CD14-positive monocyte (primary cell): ENCODE data around the gene RELT. TPM values are rescaled to one million over a fixed set of nuclear protein-coding genes. Genes with fewer than 3 reads are reported as not detected.

Experiments
- DNase-seq, 3 donors: peaks; one replicate each; pipeline ENCODE4 v3.0.0-alpha.2; 2011 to 2022
- H2AFZ ChIP-seq: 2 replicates; pipeline ENCODE4 v1.6.0; 2012; ENCODE audit warnings: mild to moderate bottlenecking, low read depth, low read length, inconsistent platforms; ENCODE audit not compliant: insufficient read depth, poor library complexity, severe bottlenecking
- H3K27ac ChIP-seq, 2 donors: 1 replicate in 1 of 2; 2 replicates in 1 of 2; pipeline ENCODE4 v1.5.1; 2012 to 2013; ENCODE audit warnings: low read length in 2 of 2, control low read depth in 1 of 2, inconsistent platforms in 1 of 2, low read depth in 1 of 2, mild to moderate bottlenecking in 1 of 2
- H3K27me3 ChIP-seq, 2 donors: one replicate each; pipeline versions ENCODE4 v1.6.0 to v1.6.1; 2011 to 2013; ENCODE audit warnings: low read length in 2 of 2; ENCODE audit not compliant: control insufficient read depth in 2 of 2, insufficient read depth in 2 of 2
- H3K36me3 ChIP-seq, 2 donors: replicated peaks in 1 of 2; 1 replicate in 1 of 2; 2 replicates in 1 of 2; pipeline versions ENCODE4 v1.5.1 to v1.6.1; 2012 to 2013; ENCODE audit warnings: low read length in 2 of 2, control low read depth in 1 of 2, inconsistent platforms in 1 of 2, mild to moderate bottlenecking in 1 of 2; ENCODE audit not compliant: insufficient read depth in 2 of 2, control insufficient read depth in 1 of 2
- H3K4me1 ChIP-seq, 2 donors: 1 replicate in 1 of 2; 2 replicates in 1 of 2; pipeline versions ENCODE4 v1.5.1 to v1.6.1; 2012 to 2013; ENCODE audit warnings: low read length in 2 of 2, control low read depth in 1 of 2, inconsistent platforms in 1 of 2, mild to moderate bottlenecking in 1 of 2, moderate library complexity in 1 of 2; ENCODE audit not compliant: insufficient read depth in 2 of 2, control insufficient read depth in 1 of 2
- H3K4me2 ChIP-seq: replicated peaks from 2 replicates; pipeline ENCODE3; 2012; ENCODE audit warnings: low read length, moderate library complexity, mild to moderate bottlenecking; ENCODE audit not compliant: poor library complexity, severe bottlenecking; ENCODE audit errors: extremely low read depth
- H3K4me3 ChIP-seq, 3 experiments: fragments of 200-600 bp in 1 of 3; sonication (generic) in 1 of 3; replicated peaks in 1 of 3; 1 replicate in 2 of 3; 2 replicates in 1 of 3; pipeline ENCODE4 v1.5.1; 2011 to 2013; ENCODE audit warnings: low read length in 3 of 3, mild to moderate bottlenecking in 3 of 3, control low read depth in 2 of 3, low read depth in 2 of 3, inconsistent platforms in 1 of 3, moderate library complexity in 1 of 3
- H3K79me2 ChIP-seq: 2 replicates; pipeline ENCODE4 v1.6.0; 2012; ENCODE audit warnings: mild to moderate bottlenecking, control low read depth, inconsistent platforms, low read length, moderate library complexity; ENCODE audit not compliant: insufficient read depth
- H3K9ac ChIP-seq: 2 replicates; pipeline ENCODE4 v1.6.0; 2017; ENCODE audit warnings: low read length, mild to moderate bottlenecking; ENCODE audit not compliant: insufficient read depth, poor library complexity, severe bottlenecking
- H3K9me3 ChIP-seq, 2 donors: replicated peaks in 1 of 2; 1 replicate in 1 of 2; 2 replicates in 1 of 2; pipeline versions ENCODE4 v1.5.1 to v1.6.1; 2012 to 2013; ENCODE audit warnings: low read length in 2 of 2, control low read depth in 1 of 2; ENCODE audit not compliant: control insufficient read depth in 1 of 2, insufficient read depth in 1 of 2
- H4K20me1 ChIP-seq: 2 replicates; pipeline ENCODE4 v1.6.0; 2012; ENCODE audit warnings: mild to moderate bottlenecking, low read length, control low read depth, moderate library complexity; ENCODE audit not compliant: insufficient read depth
- H3K27ac Mint-ChIP-seq, 7 donors: one replicate each; pipeline ENCODE4 v1.8.0; 2020; ENCODE audit warnings: mild to moderate bottlenecking in 7 of 7, mixed read lengths in 7 of 7, moderate library complexity in 6 of 7, inconsistent platforms in 2 of 7
- H3K27me3 Mint-ChIP-seq, 3 donors: one replicate each; pipeline ENCODE4 v1.8.0; 2021 to 2022; ENCODE audit warnings: low read depth in 3 of 3, mild to moderate bottlenecking in 3 of 3, mixed read lengths in 3 of 3, moderate library complexity in 3 of 3, inconsistent platforms in 1 of 3
- H3K36me3 Mint-ChIP-seq, 2 donors: one replicate each; pipeline ENCODE4 v1.8.0; 2020; ENCODE audit warnings: mixed read lengths in 2 of 2, inconsistent platforms in 1 of 2, mild to moderate bottlenecking in 1 of 2
- H3K4me1 Mint-ChIP-seq: one replicate; pipeline ENCODE4 v1.8.0; 2020; ENCODE audit warnings: mild to moderate bottlenecking, mixed read lengths
- H3K4me3 Mint-ChIP-seq, 2 donors: one replicate each; pipeline ENCODE4 v1.8.0; 2020; ENCODE audit warnings: mild to moderate bottlenecking in 2 of 2, mixed read lengths in 2 of 2, moderate library complexity in 1 of 2
- H3K9me3 Mint-ChIP-seq, 7 donors: one replicate each; pipeline ENCODE4 v1.8.0; 2020 to 2022; ENCODE audit warnings: mixed read lengths in 7 of 7, mild to moderate bottlenecking in 6 of 7, moderate library complexity in 6 of 7, inconsistent platforms in 2 of 7
- CTCF ChIP-seq: fragments of 200-600 bp; IDR thresholded peaks from one replicate; pipeline ENCODE4 v1.8.0; 2022; ENCODE audit warnings: antibody characterized with exemption, mild to moderate bottlenecking
- WGBS: methylation state at CpG from one replicate; pipeline ENCODE4 v1.1.5; 2013; ENCODE audit warnings: missing lambda C conversion rate; ENCODE audit not compliant: insufficient coverage; 5-methylcytosine and 5-hydroxymethylcytosine counted together
- intact Hi-C, 2 donors: fragments of 100-400 bp; cut with micrococcal nuclease; formaldehyde crosslinking; loops; one replicate each; pipeline versions ENCODE4 v1.15.0 to v1.15.1; 2023
- polyA plus RNA-seq, 3 donors: library from polyadenylated mRNA; depleted of rRNA in 1 of 3; unstranded in 2 of 3; stranded (reverse) in 1 of 3; fragments of 300-500 nt in 2 of 3; fragments of >200 nt in 1 of 3; fragmentation: Illumina TruSeq in 2 of 3; gene quantifications; 1 replicate in 2 of 3; 2 replicates in 1 of 3; pipeline ENCODE4 v1.2.3, GENCODE V29; 2012 to 2021

Gene RELT
- polyA plus RNA-seq, 3 donors: 16.4 to 265 (median 27.3) TPM

GRCh38 chr11:73350908-73351636 is 25.1 kb upstream of the RELT start:
- Histone ChIP-seq H3K27me3 (no peaks in the 10 kb centered on the region), H3K36me3 (no peaks in the 10 kb centered on the region), H3K4me3 (no peak overlapping the region), H3K79me2 (no peaks in the 10 kb centered on the region), H4K20me1 (no peaks in the 10 kb centered on the region), H3K9me3 (no peaks in the 10 kb centered on the region), H3K4me2 (no peak overlapping the region), H3K27ac (no peak overlapping the region), H3K9ac (no peak overlapping the region), H3K4me1 (peaks cover 12 to 15% of the 10 kb centered on the region in 2 donors), H2AFZ (peak overlapping the region; percentile 2)
- Mint-ChIP-seq H3K27ac (peak overlapping the region in 1 of 7 donors; percentile 56), H3K36me3 (no peaks in the 10 kb centered on the region), H3K9me3 (peaks cover 0 to 3% (median 0%) of the 10 kb centered on the region in 7 donors), H3K27me3 (peaks cover 0 to 4% (median 0%) of the 10 kb centered on the region in 3 donors), H3K4me1 (peaks cover 15% of the 10 kb centered on the region), H3K4me3 (no peak overlapping the region)
- intact Hi-C loops: loop anchor here (1.0 to 5.0 kb wide), 3 partner anchors 40 to 311 kb away; no protein-coding TSS in a partner anchor
- 0% methylated on average over 4 of the region's 16 CpGs for WGBS
- peak; percentile 73 to 78 (median 74) for DNase-seq
- peak; percentile 91 for TF ChIP-seq CTCF

DNA sequence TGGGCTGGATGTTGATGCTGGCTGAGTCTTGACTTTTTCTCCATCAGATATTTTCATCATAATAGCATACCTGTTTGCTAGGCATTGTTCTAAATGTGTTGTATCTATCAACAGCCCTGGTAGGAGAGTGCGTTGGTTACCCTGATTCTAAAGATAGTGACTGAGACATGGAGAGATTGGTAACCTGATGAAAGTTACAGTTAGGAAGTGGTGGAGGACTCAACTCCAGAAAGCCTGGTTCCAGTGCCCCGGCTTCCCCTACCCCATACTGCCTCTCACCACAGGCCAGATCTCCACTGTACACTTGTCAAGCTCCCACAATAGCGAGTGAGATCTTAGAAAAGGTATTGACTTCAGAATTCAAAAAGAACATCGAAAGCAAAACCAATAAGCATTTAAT is 22.8 kb upstream of the RELT start:
- Mint-ChIP-seq H3K4me1 (peaks cover 15% of the 10 kb centered on the region), H3K9me3 (peaks cover 0 to 3% (median 0%) of the 10 kb centered on the region in 7 donors), H3K36me3 (no peaks in the 10 kb centered on the region), H3K4me3 (no peak overlapping the region), H3K27ac (no peak overlapping the region), H3K27me3 (no peaks in the 10 kb centered on the region)
- WGBS: no CpG with 5 or more reads among the region's 4 CpGs
- Histone ChIP-seq H3K79me2 (no peaks in the 10 kb centered on the region), H2AFZ (no peak overlapping the region), H3K9ac (no peak overlapping the region), H3K27ac (no peak overlapping the region), H4K20me1 (no peaks in the 10 kb centered on the region), H3K4me3 (no peak overlapping the region), H3K4me2 (no peak overlapping the region), H3K9me3 (no peaks in the 10 kb centered on the region), H3K36me3 (no peaks in the 10 kb centered on the region), H3K27me3 (no peaks in the 10 kb centered on the region), H3K4me1 (peaks cover 12 to 15% of the 10 kb centered on the region in 2 donors)
- no peak for DNase-seq
- no peak for TF ChIP-seq CTCF
- intact Hi-C loops: loop anchor here in 1 of 2 donors (5.0 kb wide), 1 partner anchor 309 kb away; no protein-coding TSS in a partner anchor
